ENCODE results near the gene OCA2.

Gene OCA2

GRCh38 chr15:28004143-28005003, 94.7 kb downstream of the OCA2 start:
- no peak overlapping the region for H3K27ac ChIP-seq (ENCODE audit: low read depth, low read length)
- no peak overlapping the region for H3K4me3 ChIP-seq (ENCODE audit: low read depth in 1 of 2, low read length in 2 of 2)
- no peak overlapping the region for H3K9ac ChIP-seq (ENCODE audit: low read depth in 1 of 2, low read length in 2 of 2)
- no peaks in the 10 kb centered on the region for H3K27me3 ChIP-seq (ENCODE audit: control insufficient read depth in 1 of 2, insufficient read depth in 2 of 2, low read length in 2 of 2)
- H3K36me3 ChIP-seq (ENCODE audit: control insufficient read depth in 1 of 2, insufficient read depth in 2 of 2, low read length in 2 of 2): no peaks in the 10 kb centered on the region
- no peaks in the 10 kb centered on the region for H3K9me3 ChIP-seq (ENCODE audit: control insufficient read depth in 1 of 2, low read length in 2 of 2)
- no peaks in the 10 kb centered on the region for H3K4me1 ChIP-seq (ENCODE audit: control insufficient read depth in 1 of 2, insufficient read depth in 2 of 2, low read length in 2 of 2)

GRCh38 chr15:28003302-28004037, 95.6 kb downstream of the OCA2 start:
- Histone ChIP-seq H3K4me1 (ENCODE audit: control insufficient read depth in 1 of 2, insufficient read depth in 2 of 2, low read length in 2 of 2) (no peaks in the 10 kb centered on the region), H3K9ac (ENCODE audit: low read depth in 1 of 2, low read length in 2 of 2) (no peak overlapping the region), H3K27ac (ENCODE audit: low read depth, low read length) (no peak overlapping the region), H3K4me3 (ENCODE audit: low read depth in 1 of 2, low read length in 2 of 2) (no peak overlapping the region), H3K9me3 (ENCODE audit: control insufficient read depth in 1 of 2, low read length in 2 of 2) (no peaks in the 10 kb centered on the region), H3K27me3 (ENCODE audit: control insufficient read depth in 1 of 2, insufficient read depth in 2 of 2, low read length in 2 of 2) (no peaks in the 10 kb centered on the region), H3K36me3 (ENCODE audit: control insufficient read depth in 1 of 2, insufficient read depth in 2 of 2, low read length in 2 of 2) (no peaks in the 10 kb centered on the region)

GRCh38 chr15:28002867-28003266, 96.2 kb downstream of the OCA2 start:
- H3K36me3 ChIP-seq (ENCODE audit: control insufficient read depth in 1 of 2, insufficient read depth in 2 of 2, low read length in 2 of 2): no peaks in the 10 kb centered on the region
- no peak overlapping the region for H3K27ac ChIP-seq (ENCODE audit: low read depth, low read length)
- no peak overlapping the region for H3K9ac ChIP-seq (ENCODE audit: low read depth in 1 of 2, low read length in 2 of 2)
- no peaks in the 10 kb centered on the region for H3K9me3 ChIP-seq (ENCODE audit: control insufficient read depth in 1 of 2, low read length in 2 of 2)
- no peaks in the 10 kb centered on the region for H3K27me3 ChIP-seq (ENCODE audit: control insufficient read depth in 1 of 2, insufficient read depth in 2 of 2, low read length in 2 of 2)
- H3K4me3 ChIP-seq (ENCODE audit: low read depth in 1 of 2, low read length in 2 of 2): no peak overlapping the region
- H3K4me1 ChIP-seq (ENCODE audit: control insufficient read depth in 1 of 2, insufficient read depth in 2 of 2, low read length in 2 of 2): no peaks in the 10 kb centered on the region

- no peak overlapping the region for H3K9ac ChIP-seq (ENCODE audit: low read depth in 1 of 2, low read length in 2 of 2)
- H3K9me3 ChIP-seq (ENCODE audit: control insufficient read depth in 1 of 2, low read length in 2 of 2): no peaks in the 10 kb centered on the region
- H3K27ac ChIP-seq (ENCODE audit: low read depth, low read length): no peak overlapping the region
- no peaks in the 10 kb centered on the region for H3K36me3 ChIP-seq (ENCODE audit: control insufficient read depth in 1 of 2, insufficient read depth in 2 of 2, low read length in 2 of 2)
- H3K4me1 ChIP-seq (ENCODE audit: control insufficient read depth in 1 of 2, insufficient read depth in 2 of 2, low read length in 2 of 2): no peaks in the 10 kb centered on the region
- H3K27me3 ChIP-seq (ENCODE audit: control insufficient read depth in 1 of 2, insufficient read depth in 2 of 2, low read length in 2 of 2): no peaks in the 10 kb centered on the region
- no peak overlapping the region for H3K4me3 ChIP-seq (ENCODE audit: low read depth in 1 of 2, low read length in 2 of 2)
Observed at GRCh38 chr15:28002136-28002861, 96.8 kb downstream of the OCA2 start.

DNA sequence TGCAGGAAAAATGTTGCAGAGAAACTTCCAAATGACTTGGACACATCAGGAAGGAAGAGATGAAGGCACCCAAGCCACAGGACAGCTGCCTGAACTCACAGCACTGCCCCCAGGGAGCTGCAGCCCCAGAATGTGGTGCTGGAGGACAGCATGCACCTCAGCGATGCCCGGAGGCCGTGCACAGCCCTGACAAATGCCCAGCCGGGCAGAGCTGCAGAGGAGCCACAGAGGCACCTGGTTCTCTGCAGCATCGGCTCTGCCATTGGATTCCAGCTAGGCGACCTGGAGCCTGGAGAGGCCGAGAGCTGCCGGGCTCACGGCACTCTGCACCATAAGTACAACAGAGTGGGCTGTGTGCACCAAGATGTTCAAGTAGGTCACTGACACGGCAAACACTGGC, 97.5 kb downstream of the OCA2 start:
- no peaks in the 10 kb centered on the region for H3K27me3 ChIP-seq (ENCODE audit: control insufficient read depth in 1 of 2, insufficient read depth in 2 of 2, low read length in 2 of 2)
- H3K4me1 ChIP-seq (ENCODE audit: control insufficient read depth in 1 of 2, insufficient read depth in 2 of 2, low read length in 2 of 2): no peaks in the 10 kb centered on the region
- H3K4me3 ChIP-seq (ENCODE audit: low read depth in 1 of 2, low read length in 2 of 2): no peak overlapping the region
- no peak overlapping the region for H3K9ac ChIP-seq (ENCODE audit: low read depth in 1 of 2, low read length in 2 of 2)
- H3K9me3 ChIP-seq (ENCODE audit: control insufficient read depth in 1 of 2, low read length in 2 of 2): no peaks in the 10 kb centered on the region
- no peak overlapping the region for H3K27ac ChIP-seq (ENCODE audit: low read depth, low read length)
- H3K36me3 ChIP-seq (ENCODE audit: control insufficient read depth in 1 of 2, insufficient read depth in 2 of 2, low read length in 2 of 2): no peaks in the 10 kb centered on the region

- Histone ChIP-seq H3K27ac (ENCODE audit: low read depth, low read length) (no peak overlapping the region), H3K9ac (ENCODE audit: low read depth in 1 of 2, low read length in 2 of 2) (no peak overlapping the region), H3K4me3 (ENCODE audit: low read depth in 1 of 2, low read length in 2 of 2) (no peak overlapping the region), H3K4me1 (ENCODE audit: control insufficient read depth in 1 of 2, insufficient read depth in 2 of 2, low read length in 2 of 2) (no peaks in the 10 kb centered on the region), H3K9me3 (ENCODE audit: control insufficient read depth in 1 of 2, low read length in 2 of 2) (no peaks in the 10 kb centered on the region), H3K36me3 (ENCODE audit: control insufficient read depth in 1 of 2, insufficient read depth in 2 of 2, low read length in 2 of 2) (no peaks in the 10 kb centered on the region), H3K27me3 (ENCODE audit: control insufficient read depth in 1 of 2, insufficient read depth in 2 of 2, low read length in 2 of 2) (no peaks in the 10 kb centered on the region)
Observed at GRCh38 chr15:27993996-27994780, 104.9 kb downstream of the OCA2 start.

GRCh38 chr15:27993544-27993943, 105.6 kb downstream of the OCA2 start:
- Histone ChIP-seq H3K9me3 (ENCODE audit: control insufficient read depth in 1 of 2, low read length in 2 of 2) (no peaks in the 10 kb centered on the region), H3K4me1 (ENCODE audit: control insufficient read depth in 1 of 2, insufficient read depth in 2 of 2, low read length in 2 of 2) (no peaks in the 10 kb centered on the region), H3K36me3 (ENCODE audit: control insufficient read depth in 1 of 2, insufficient read depth in 2 of 2, low read length in 2 of 2) (no peaks in the 10 kb centered on the region), H3K27me3 (ENCODE audit: control insufficient read depth in 1 of 2, insufficient read depth in 2 of 2, low read length in 2 of 2) (no peaks in the 10 kb centered on the region), H3K4me3 (ENCODE audit: low read depth in 1 of 2, low read length in 2 of 2) (no peak overlapping the region), H3K27ac (ENCODE audit: low read depth, low read length) (no peak overlapping the region), H3K9ac (ENCODE audit: low read depth in 1 of 2, low read length in 2 of 2) (no peak overlapping the region)

DNA sequence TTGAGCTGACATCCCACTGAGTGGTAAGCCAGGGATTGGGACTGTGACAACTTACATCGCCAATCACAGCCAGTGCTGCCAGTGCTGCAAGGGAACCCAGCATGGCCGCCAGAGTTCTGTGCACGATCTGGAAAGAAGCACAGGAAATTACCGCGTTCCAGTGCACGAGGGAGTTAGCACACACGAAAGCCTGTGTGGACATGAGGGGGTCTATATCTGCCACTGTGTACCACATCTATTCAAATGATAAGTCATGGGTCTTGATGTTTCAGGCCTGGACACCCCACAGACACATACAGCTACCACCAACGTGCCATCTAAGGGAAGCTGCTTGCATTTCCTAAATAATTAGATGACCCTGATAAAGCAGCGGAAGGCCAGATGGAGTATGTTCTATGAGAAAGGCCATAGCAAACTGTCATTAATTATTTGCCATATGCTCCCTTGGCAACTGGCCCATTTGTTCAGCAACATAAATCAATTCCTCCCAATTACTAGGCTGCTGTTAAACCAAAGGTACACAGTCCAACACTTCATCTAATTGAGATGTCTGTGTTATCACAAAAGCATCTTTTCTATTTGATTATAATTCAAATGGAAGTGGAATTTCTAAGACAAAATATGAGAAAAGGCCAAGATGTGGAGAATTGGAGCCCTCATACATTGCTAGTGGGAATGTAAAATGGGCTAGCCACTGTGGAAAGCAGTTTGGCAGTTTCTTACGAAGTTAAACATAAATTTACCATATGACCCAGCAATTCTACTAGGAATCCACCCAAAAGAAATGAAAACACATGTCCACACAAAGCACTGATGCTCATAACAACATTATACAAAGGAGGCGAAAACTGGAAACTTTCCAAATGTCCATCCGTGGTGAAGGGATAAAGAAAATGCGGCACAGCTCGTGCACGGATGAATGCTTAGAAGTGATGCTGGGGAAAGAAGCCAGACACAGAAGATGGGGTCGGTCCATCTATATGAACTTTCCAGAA, 108.3 kb downstream of the OCA2 start:
- H3K9ac ChIP-seq (ENCODE audit: low read depth in 1 of 2, low read length in 2 of 2): no peak overlapping the region
- no peak overlapping the region for H3K4me3 ChIP-seq (ENCODE audit: low read depth in 1 of 2, low read length in 2 of 2)
- H3K27me3 ChIP-seq (ENCODE audit: control insufficient read depth in 1 of 2, insufficient read depth in 2 of 2, low read length in 2 of 2): no peaks in the 10 kb centered on the region
- no peaks in the 10 kb centered on the region for H3K4me1 ChIP-seq (ENCODE audit: control insufficient read depth in 1 of 2, insufficient read depth in 2 of 2, low read length in 2 of 2)
- H3K27ac ChIP-seq (ENCODE audit: low read depth, low read length): no peak overlapping the region
- no peaks in the 10 kb centered on the region for H3K36me3 ChIP-seq (ENCODE audit: control insufficient read depth in 1 of 2, insufficient read depth in 2 of 2, low read length in 2 of 2)
- peaks cover 0 to 3% of the 10 kb centered on the region in 2 donors for H3K9me3 ChIP-seq (ENCODE audit: control insufficient read depth in 1 of 2, low read length in 2 of 2)

GRCh38 chr15:27989838-27990237, 109.3 kb downstream of the OCA2 start:
- no peaks in the 10 kb centered on the region for H3K36me3 ChIP-seq (ENCODE audit: control insufficient read depth in 1 of 2, insufficient read depth in 2 of 2, low read length in 2 of 2)
- H3K27ac ChIP-seq (ENCODE audit: low read depth, low read length): no peak overlapping the region
- no peaks in the 10 kb centered on the region for H3K27me3 ChIP-seq (ENCODE audit: control insufficient read depth in 1 of 2, insufficient read depth in 2 of 2, low read length in 2 of 2)
- H3K9me3 ChIP-seq (ENCODE audit: control insufficient read depth in 1 of 2, low read length in 2 of 2): peaks cover 1 to 3% of the 10 kb centered on the region in 2 donors
- no peaks in the 10 kb centered on the region for H3K4me1 ChIP-seq (ENCODE audit: control insufficient read depth in 1 of 2, insufficient read depth in 2 of 2, low read length in 2 of 2)
- no peak overlapping the region for H3K9ac ChIP-seq (ENCODE audit: low read depth in 1 of 2, low read length in 2 of 2)
- H3K4me3 ChIP-seq (ENCODE audit: low read depth in 1 of 2, low read length in 2 of 2): no peak overlapping the region

Measured in duodenal mucosa (tissue), 2 donors.